GM21619 (cell line): ENCODE data around the gene CARD11.
A peak's percentile ranks its signal among the peaks of the same experiment; 100 is the strongest.

ENCODE experiments used
- ATAC-seq: cut with Tn5 transposase; IDR thresholded peaks from one replicate; pipeline ENCODE4 v1.9.1; 2021; ENCODE audit not compliant: unreplicated experiment

The CARD11 gene

GRCh38 chr7:2983586-2983985 lies 60.1 kb downstream of the CARD11 start:
- ATAC-seq: no peak

GRCh38 chr7:2982831-2983230 lies 60.8 kb downstream of the CARD11 start:
- ATAC-seq: no peak

- no peak for ATAC-seq
These were observed 61.3 kb downstream of the CARD11 start for GRCh38 chr7:2982401-2982800.

GRCh38 chr7:2981103-2981480 lies 62.6 kb downstream of the CARD11 start:
- no peak for ATAC-seq

GRCh38 chr7:2980401-2981102 lies 63.1 kb downstream of the CARD11 start:
- ATAC-seq: no peak

GRCh38 chr7:2979951-2980350 lies 63.7 kb downstream of the CARD11 start:
- ATAC-seq: no peak

- peak; percentile 30 for ATAC-seq
These were observed 64.5 kb downstream of the CARD11 start for GRCh38 chr7:2979201-2979631.

- ATAC-seq: peak; percentile 84
These were observed 65.3 kb downstream of the CARD11 start for GRCh38 chr7:2978408-2978807.

GRCh38 chr7:2975821-2976371 lies 67.8 kb downstream of the CARD11 start:
- no peak for ATAC-seq

GRCh38 chr7:2974093-2974819 lies 69.4 kb downstream of the CARD11 start:
- no peak for ATAC-seq

GRCh38 chr7:2972835-2973161 lies 70.9 kb downstream of the CARD11 start:
- no peak for ATAC-seq

GRCh38 chr7:2971914-2972834 lies 71.5 kb downstream of the CARD11 start:
- peak; percentile 75 for ATAC-seq

GRCh38 chr7:2970861-2971260 lies 72.8 kb downstream of the CARD11 start:
- no peak for ATAC-seq

GRCh38 chr7:2970307-2970664 lies 73.4 kb downstream of the CARD11 start:
- no peak for ATAC-seq

GRCh38 chr7:2969398-2970306 lies 74.0 kb downstream of the CARD11 start:
- no peak for ATAC-seq

- ATAC-seq: no peak
These were observed 74.9 kb downstream of the CARD11 start for GRCh38 chr7:2968616-2969397.

- ATAC-seq: no peak
These were observed 75.5 kb downstream of the CARD11 start for GRCh38 chr7:2968176-2968575.

GRCh38 chr7:2967705-2968104 lies 76.0 kb downstream of the CARD11 start:
- no peak for ATAC-seq

- no peak for ATAC-seq
These were observed 76.4 kb downstream of the CARD11 start for GRCh38 chr7:2967253-2967652.
